ENCODE measurements around the gene ABCA3. TPM values are rescaled to one million over a fixed set of nuclear protein-coding genes. Genes with fewer than 3 reads are reported as not detected.
A peak's percentile ranks its signal among the peaks of the same experiment; 100 is the strongest.

The ABCA3 gene
- total RNA-seq (35.5 TPM), polyA plus RNA-seq (ENCODE audit: insufficient read depth, low read depth, low replicate concordance) (5.5 TPM)
- long read RNA-seq, donor 1 = 0 reads
- long read RNA-seq, donor 2 = 0 reads
- long read RNA-seq, donor 3 = 0 reads
- long read RNA-seq, donor 4 = 0 reads
- long read RNA-seq, donor 5 = 0 reads
- long read RNA-seq, donor 6 = 0 reads
- long read RNA-seq, donor 7, full-length matches to known transcripts = 2 of 95 reads
- long read RNA-seq, donor 7, partial matches to known transcripts = 58 of 95 reads
- long read RNA-seq, donor 7, other reads (novel, unspliced or antisense) = 35 of 95 reads
- long read RNA-seq, donor 8 = 0 reads
- long read RNA-seq, donor 9 = 0 reads
- long read RNA-seq, donor 10 = 0 reads

- peaks cover 0 to 8% (median 4%) of the 10 kb centered on the region in 3 donors for H3K4me1 ChIP-seq (ENCODE audit: control insufficient read depth in 2 of 3, insufficient read depth in 2 of 3, low read depth in 1 of 3, low read length in 3 of 3)
- peak within 1 kb of the TSS; percentile 0 to 71 (median 69) for H3K4me3 ChIP-seq (ENCODE audit: low read length in 3 of 3)
- peaks cover 12% of the 10 kb centered on the region for H3K27me3 ChIP-seq (ENCODE audit: control insufficient read depth, insufficient read depth, low read length)
- no peaks in the 10 kb centered on the region for H3K36me3 ChIP-seq (ENCODE audit: control insufficient read depth in 2 of 3, insufficient read depth in 3 of 3, low read length in 3 of 3)
- DNase-seq (peak; percentile 97 to 98 (median 97)), FAIRE-seq (no peak)
- TF ChIP-seq, protein P1, sequence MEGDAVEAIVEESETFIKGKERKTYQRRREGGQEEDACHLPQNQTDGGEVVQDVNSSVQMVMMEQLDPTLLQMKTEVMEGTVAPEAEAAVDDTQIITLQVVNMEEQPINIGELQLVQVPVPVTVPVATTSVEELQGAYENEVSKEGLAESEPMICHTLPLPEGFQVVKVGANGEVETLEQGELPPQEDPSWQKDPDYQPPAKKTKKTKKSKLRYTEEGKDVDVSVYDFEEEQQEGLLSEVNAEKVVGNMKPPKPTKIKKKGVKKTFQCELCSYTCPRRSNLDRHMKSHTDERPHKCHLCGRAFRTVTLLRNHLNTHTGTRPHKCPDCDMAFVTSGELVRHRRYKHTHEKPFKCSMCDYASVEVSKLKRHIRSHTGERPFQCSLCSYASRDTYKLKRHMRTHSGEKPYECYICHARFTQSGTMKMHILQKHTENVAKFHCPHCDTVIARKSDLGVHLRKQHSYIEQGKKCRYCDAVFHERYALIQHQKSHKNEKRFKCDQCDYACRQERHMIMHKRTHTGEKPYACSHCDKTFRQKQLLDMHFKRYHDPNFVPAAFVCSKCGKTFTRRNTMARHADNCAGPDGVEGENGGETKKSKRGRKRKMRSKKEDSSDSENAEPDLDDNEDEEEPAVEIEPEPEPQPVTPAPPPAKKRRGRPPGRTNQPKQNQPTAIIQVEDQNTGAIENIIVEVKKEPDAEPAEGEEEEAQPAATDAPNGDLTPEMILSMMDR (IDR thresholded peaks at IDR 0.05; ENCODE audit: borderline replicate concordance, extremely low read depth, insufficient read depth) = peak; percentile 98
- no peak within 1 kb of the TSS for H3K27ac ChIP-seq (ENCODE audit: low read depth in 2 of 2, low read length in 2 of 2)
- intact Hi-C loops (cut with DNase I) = no loop called here
- no peaks in the 10 kb centered on the region for H3K9me3 ChIP-seq (ENCODE audit: control insufficient read depth in 2 of 3, insufficient read depth in 1 of 3, low read length in 3 of 3)
- H3K9ac ChIP-seq (ENCODE audit: low read length in 3 of 3) = peak within 1 kb of the TSS in 2 of 3 donors; percentile 34 to 41
Observed at GRCh38 chr16:2340564-2341455, at the start of gene ABCA3. Gene ABCA3 (minus strand): TSS chr16:2340728. CDS start chr16:2326466, 14,262 bp downstream.

GRCh38 chr16:2388875-2389433 is 48.4 kb upstream of the ABCA3 start:
- H3K9me3 ChIP-seq (ENCODE audit: control insufficient read depth in 2 of 3, insufficient read depth in 1 of 3, low read length in 3 of 3) = no peaks in the 10 kb centered on the region
- no peaks in the 10 kb centered on the region for H3K4me1 ChIP-seq (ENCODE audit: control insufficient read depth in 2 of 3, insufficient read depth in 2 of 3, low read depth in 1 of 3, low read length in 3 of 3)
- FAIRE-seq (no peak), DNase-seq (no peak)
- H3K9ac ChIP-seq (ENCODE audit: low read length in 3 of 3) = no peak overlapping the region
- intact Hi-C loops (cut with DNase I) = no loop called here
- TF ChIP-seq, protein P1 (IDR thresholded peaks at IDR 0.05; ENCODE audit: borderline replicate concordance, extremely low read depth, insufficient read depth) = no peak
- H3K27ac ChIP-seq (ENCODE audit: low read depth in 2 of 2, low read length in 2 of 2) = no peak overlapping the region
- H3K36me3 ChIP-seq (ENCODE audit: control insufficient read depth in 2 of 3, insufficient read depth in 3 of 3, low read length in 3 of 3) = no peaks in the 10 kb centered on the region
- H3K4me3 ChIP-seq (ENCODE audit: low read length in 3 of 3) = no peak overlapping the region
- H3K27me3 ChIP-seq (ENCODE audit: control insufficient read depth, insufficient read depth, low read length) = no peaks in the 10 kb centered on the region

GRCh38 chr16:2388139-2388874 is 47.8 kb upstream of the ABCA3 start:
- DNase-seq (no peak), FAIRE-seq (no peak)
- TF ChIP-seq, protein P1 (IDR thresholded peaks at IDR 0.05; ENCODE audit: borderline replicate concordance, extremely low read depth, insufficient read depth) = no peak
- Histone ChIP-seq H3K27me3 (ENCODE audit: control insufficient read depth, insufficient read depth, low read length) (no peaks in the 10 kb centered on the region), H3K4me3 (ENCODE audit: low read length in 3 of 3) (no peak overlapping the region), H3K9me3 (ENCODE audit: control insufficient read depth in 2 of 3, insufficient read depth in 1 of 3, low read length in 3 of 3) (no peaks in the 10 kb centered on the region), H3K9ac (ENCODE audit: low read length in 3 of 3) (no peak overlapping the region), H3K4me1 (ENCODE audit: control insufficient read depth in 2 of 3, insufficient read depth in 2 of 3, low read depth in 1 of 3, low read length in 3 of 3) (no peaks in the 10 kb centered on the region), H3K36me3 (ENCODE audit: control insufficient read depth in 2 of 3, insufficient read depth in 3 of 3, low read length in 3 of 3) (no peaks in the 10 kb centered on the region), H3K27ac (ENCODE audit: low read depth in 2 of 2, low read length in 2 of 2) (no peak overlapping the region)
- intact Hi-C loops (cut with DNase I) = no loop called here
